Endothelial cell of umbilical vein (primary cell): ENCODE results near the gene PSMA4. TPM values are rescaled to one million over a fixed set of nuclear protein-coding genes. Genes with fewer than 3 reads are reported as not detected.

Experiments used
- BruUV-seq: library from RNA; stranded (reverse); fragments of 400-500 nt; replicated peaks from 2 replicates; lab custom pipeline; 2021; lab: Mats Ljungman, UMichigan
- CTCF ChIA-PET: fragments of 300-600, 350-600 bp; sonication (Branson Sonifier 250); formaldehyde crosslinking; loops from one replicate; lab custom pipeline; 2021; ENCODE audit warnings: antibody characterized with exemption, inconsistent platforms; lab: Charles Lee
- POLR2A ChIA-PET: fragments of 300-600, 350-600 bp; sonication (Branson Sonifier 250); formaldehyde crosslinking; loops from one replicate; lab custom pipeline; 2021; ENCODE audit warnings: antibody characterized with exemption, inconsistent platforms; lab: Charles Lee
- DNase-seq: peaks from one replicate; pipeline ENCODE4 v3.0.0-alpha.2; 2011; ENCODE audit warnings: low read depth, low spot score
- FAIRE-seq: peaks from 2 replicates; lab custom pipeline; 2011; peaks lifted over from hg19 to GRCh38; lab: Jason Lieb, UNC
- H2AFZ ChIP-seq: 2 replicates; pipeline ENCODE4 v1.6.0; 2012; ENCODE audit warnings: low read depth, low read length, control low read depth, inconsistent platforms
- H3K27ac ChIP-seq: 2 replicates; pipeline ENCODE4 v1.5.1; 2011; ENCODE audit warnings: low read depth, mild to moderate bottlenecking, control low read depth, low read length, moderate library complexity; ENCODE audit not compliant: insufficient read depth
- H3K27me3 ChIP-seq, 2 experiments: 2 replicates each; pipeline versions ENCODE4 v1.6.0 to v1.6.1; 2011; ENCODE audit warnings: low read length in 2 of 2, mixed read lengths in 1 of 2; ENCODE audit not compliant: control insufficient read depth in 2 of 2, insufficient read depth in 2 of 2
- H3K36me3 ChIP-seq, 2 experiments: 2 replicates in 1 of 2; 3 replicates in 1 of 2; pipeline ENCODE4 v1.5.1; 2011; ENCODE audit warnings: low read length in 2 of 2, mild to moderate bottlenecking in 1 of 2, moderate library complexity in 1 of 2; ENCODE audit not compliant: control insufficient read depth in 2 of 2, insufficient read depth in 2 of 2; ENCODE audit errors: extremely low read depth in 1 of 2
- H3K4me1 ChIP-seq: 3 replicates; pipeline ENCODE4 v1.5.1; 2011; ENCODE audit warnings: mild to moderate bottlenecking, low read length; ENCODE audit not compliant: control insufficient read depth, insufficient read depth; ENCODE audit errors: extremely low read depth
- H3K4me2 ChIP-seq: 2 replicates; pipeline ENCODE4 v1.6.1; 2011; ENCODE audit warnings: low read length, control low read depth, mixed read lengths; ENCODE audit not compliant: insufficient read depth
- H3K4me3 ChIP-seq, 3 experiments: fragments of 200-600 bp in 1 of 3; sonication (generic), shearing (Covaris generic) in 1 of 3; replicated peaks in 1 of 3; 2 replicates each; pipeline ENCODE4 v1.5.1; 2011 to 2016; ENCODE audit warnings: control low read depth in 3 of 3, low read length in 3 of 3, mild to moderate bottlenecking in 2 of 3, inconsistent platforms in 1 of 3, low read depth in 1 of 3, moderate library complexity in 1 of 3; ENCODE audit not compliant: insufficient read depth in 1 of 3
- H3K79me2 ChIP-seq: 2 replicates; pipeline ENCODE4 v1.6.0; 2012; ENCODE audit warnings: low read length, inconsistent platforms; ENCODE audit not compliant: control insufficient read depth, insufficient read depth
- H3K9ac ChIP-seq: replicated peaks from 2 replicates; pipeline ENCODE3; 2011; ENCODE audit warnings: low read length, control low read depth; ENCODE audit not compliant: insufficient read depth; ENCODE audit errors: extremely low read depth
- H3K9me1 ChIP-seq: replicated peaks from 3 replicates; pipeline ENCODE4 v1.6.0; 2011; ENCODE audit warnings: mild to moderate bottlenecking, low read length; ENCODE audit not compliant: control insufficient read depth, insufficient read depth; ENCODE audit errors: extremely low read depth
- H3K9me3 ChIP-seq: replicated peaks from 2 replicates; pipeline ENCODE4 v1.5.1; 2012; ENCODE audit warnings: low read length, inconsistent platforms; ENCODE audit not compliant: control insufficient read depth, insufficient read depth
- H4K20me1 ChIP-seq: replicated peaks from 2 replicates; pipeline ENCODE3; 2011; ENCODE audit warnings: mild to moderate bottlenecking, low read length; ENCODE audit not compliant: control insufficient read depth, insufficient read depth; ENCODE audit errors: extremely low read depth
- EZH2 ChIP-seq: IDR thresholded peaks from 2 replicates; pipeline ENCODE4 v1.6.1; 2012; ENCODE audit warnings: borderline replicate concordance, low read depth, mild to moderate bottlenecking, moderate library complexity, low read length, inconsistent platforms; ENCODE audit not compliant: severe bottlenecking
- FOS ChIP-seq: IDR thresholded peaks from 2 replicates; pipeline ENCODE4 v1.6.1; 2011; ENCODE audit warnings: mild to moderate bottlenecking, low read length, moderate library complexity, borderline replicate concordance; ENCODE audit not compliant: insufficient read depth
- GATA2 ChIP-seq: IDR thresholded peaks from 2 replicates; pipeline ENCODE4 v1.7.0; 2011; ENCODE audit warnings: low read depth, mild to moderate bottlenecking, moderate library complexity, mixed read lengths, low read length; ENCODE audit not compliant: insufficient read length, insufficient read depth
- JUN ChIP-seq: IDR thresholded peaks from 2 replicates; pipeline ENCODE4 v1.6.1; 2011; ENCODE audit warnings: borderline replicate concordance, low read depth; ENCODE audit not compliant: insufficient read length, insufficient read depth
- MYC ChIP-seq: IDR thresholded peaks from one replicate; pipeline ENCODE4 v1.6.1; 2011; ENCODE audit warnings: mild to moderate bottlenecking, low read depth, low read length
- dilution Hi-C: fragments of 300-500 bp; cut with MboI; formaldehyde crosslinking; loops from one replicate; pipeline ENCODE4 v1.15.0; 2019; ENCODE audit warnings: low sequenced_read_pairs; ENCODE audit not compliant: extremely low pct_ligation_motif_present
- intact Hi-C: fragments of 100-400 bp; cut with micrococcal nuclease; formaldehyde crosslinking; loops from one replicate; pipeline ENCODE4 v1.10.0; 2022
- polyA plus RNA-seq, 4 experiments: library from polyadenylated mRNA; depleted of rRNA in 3 of 4; stranded (reverse) in 3 of 4; unstranded in 1 of 4; fragments of >200 nt; gene quantifications; 2 replicates each; pipeline versions ENCODE4 v1.2.1 to v1.2.3, GENCODE V29; 2011 to 2012; ENCODE audit warnings: missing spikeins in 1 of 4
- total RNA-seq: library from RNA; stranded (reverse); gene quantifications from 2 replicates; pipeline ENCODE4 v1.2.3, GENCODE V29; 2021
- TF ChIP-seq, protein P1 (sequence below): IDR thresholded peaks from 2 replicates; pipeline ENCODE4 v1.6.1; 2011; ENCODE audit not compliant: insufficient read depth, insufficient read length
- TF ChIP-seq, protein P2 (sequence below), 2 donors: IDR thresholded peaks; 1 replicate in 1 of 2; 2 replicates in 1 of 2; pipeline ENCODE4 v1.5.1; 2011; ENCODE audit warnings: low read length in 2 of 2, mild to moderate bottlenecking in 2 of 2, moderate library complexity in 2 of 2, control low read depth in 1 of 2, inconsistent platforms in 1 of 2, low read depth in 1 of 2; ENCODE audit not compliant: insufficient read depth in 1 of 2; ENCODE audit errors: extremely low read depth in 1 of 2

The PSMA4 gene
- total and polyA plus RNA-seq, 2 donors (not counting 3 experiments of a cell fraction or from before 2014, with no cell fraction given): 250 to 279 TPM

DNA sequence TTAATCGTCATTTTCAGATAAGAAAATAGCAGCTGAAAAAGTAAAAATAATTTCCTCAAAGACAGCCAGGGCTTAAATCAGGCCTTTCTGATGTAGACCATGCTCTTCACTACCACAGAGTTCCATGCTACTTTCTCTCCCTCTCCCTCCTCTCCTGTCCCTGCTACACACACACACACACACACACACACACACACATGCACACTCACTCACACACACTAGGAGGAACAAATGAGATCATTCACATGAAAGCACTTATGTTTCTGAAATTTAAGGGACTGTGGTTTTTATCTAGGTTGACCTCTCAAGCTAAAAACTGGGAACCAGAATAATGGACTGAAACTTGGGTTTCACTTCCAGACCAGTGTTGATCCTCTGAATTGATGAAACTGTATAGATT, 4.1 kb upstream of the PSMA4 start:
- Histone ChIP-seq H3K27ac (no peak overlapping the region), H3K4me1 (peaks cover 1% of the 10 kb centered on the region), H4K20me1 (no peaks in the 10 kb centered on the region), H3K9me1 (no peaks in the 10 kb centered on the region), H3K9ac (no peak overlapping the region), H3K79me2 (peaks cover 6% of the 10 kb centered on the region), H3K27me3 (no peaks in the 10 kb centered on the region), H3K36me3 (no peaks in the 10 kb centered on the region), H3K4me2 (no peak overlapping the region), H2AFZ (no peak overlapping the region), H3K4me3 (no peak overlapping the region), H3K9me3 (no peaks in the 10 kb centered on the region)
- CTCF ChIA-PET: interaction anchor here (1.4 kb wide), 1 partner anchor 30 kb away, joined by 4 read pairs; the partner anchor contains the start of gene CHRNA5
- dilution Hi-C loops: no loop called here
- FAIRE-seq: no peak
- POLR2A ChIA-PET: no interaction called here
- intact Hi-C loops: no loop called here
- TF ChIP-seq GATA2: no peak
- TF ChIP-seq, protein P1, sequence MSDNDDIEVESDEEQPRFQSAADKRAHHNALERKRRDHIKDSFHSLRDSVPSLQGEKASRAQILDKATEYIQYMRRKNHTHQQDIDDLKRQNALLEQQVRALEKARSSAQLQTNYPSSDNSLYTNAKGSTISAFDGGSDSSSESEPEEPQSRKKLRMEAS: no peak
- TF ChIP-seq, protein P2, sequence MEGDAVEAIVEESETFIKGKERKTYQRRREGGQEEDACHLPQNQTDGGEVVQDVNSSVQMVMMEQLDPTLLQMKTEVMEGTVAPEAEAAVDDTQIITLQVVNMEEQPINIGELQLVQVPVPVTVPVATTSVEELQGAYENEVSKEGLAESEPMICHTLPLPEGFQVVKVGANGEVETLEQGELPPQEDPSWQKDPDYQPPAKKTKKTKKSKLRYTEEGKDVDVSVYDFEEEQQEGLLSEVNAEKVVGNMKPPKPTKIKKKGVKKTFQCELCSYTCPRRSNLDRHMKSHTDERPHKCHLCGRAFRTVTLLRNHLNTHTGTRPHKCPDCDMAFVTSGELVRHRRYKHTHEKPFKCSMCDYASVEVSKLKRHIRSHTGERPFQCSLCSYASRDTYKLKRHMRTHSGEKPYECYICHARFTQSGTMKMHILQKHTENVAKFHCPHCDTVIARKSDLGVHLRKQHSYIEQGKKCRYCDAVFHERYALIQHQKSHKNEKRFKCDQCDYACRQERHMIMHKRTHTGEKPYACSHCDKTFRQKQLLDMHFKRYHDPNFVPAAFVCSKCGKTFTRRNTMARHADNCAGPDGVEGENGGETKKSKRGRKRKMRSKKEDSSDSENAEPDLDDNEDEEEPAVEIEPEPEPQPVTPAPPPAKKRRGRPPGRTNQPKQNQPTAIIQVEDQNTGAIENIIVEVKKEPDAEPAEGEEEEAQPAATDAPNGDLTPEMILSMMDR (IDR thresholded peaks at IDR 0.05; ENCODE audit: extremely low read depth in 1 of 2, insufficient read depth in 1 of 2, low read depth in 1 of 2, low read length in 2 of 2): no peak
- TF ChIP-seq JUN: no peak
- TF ChIP-seq EZH2: no peak
- no peak for TF ChIP-seq MYC
- no peak for TF ChIP-seq FOS
- no peak for DNase-seq
- BruUV-seq: no TSS peak
